Measurements from ENCODE around the gene RAPGEF1.

RAPGEF1 gene

DNA sequence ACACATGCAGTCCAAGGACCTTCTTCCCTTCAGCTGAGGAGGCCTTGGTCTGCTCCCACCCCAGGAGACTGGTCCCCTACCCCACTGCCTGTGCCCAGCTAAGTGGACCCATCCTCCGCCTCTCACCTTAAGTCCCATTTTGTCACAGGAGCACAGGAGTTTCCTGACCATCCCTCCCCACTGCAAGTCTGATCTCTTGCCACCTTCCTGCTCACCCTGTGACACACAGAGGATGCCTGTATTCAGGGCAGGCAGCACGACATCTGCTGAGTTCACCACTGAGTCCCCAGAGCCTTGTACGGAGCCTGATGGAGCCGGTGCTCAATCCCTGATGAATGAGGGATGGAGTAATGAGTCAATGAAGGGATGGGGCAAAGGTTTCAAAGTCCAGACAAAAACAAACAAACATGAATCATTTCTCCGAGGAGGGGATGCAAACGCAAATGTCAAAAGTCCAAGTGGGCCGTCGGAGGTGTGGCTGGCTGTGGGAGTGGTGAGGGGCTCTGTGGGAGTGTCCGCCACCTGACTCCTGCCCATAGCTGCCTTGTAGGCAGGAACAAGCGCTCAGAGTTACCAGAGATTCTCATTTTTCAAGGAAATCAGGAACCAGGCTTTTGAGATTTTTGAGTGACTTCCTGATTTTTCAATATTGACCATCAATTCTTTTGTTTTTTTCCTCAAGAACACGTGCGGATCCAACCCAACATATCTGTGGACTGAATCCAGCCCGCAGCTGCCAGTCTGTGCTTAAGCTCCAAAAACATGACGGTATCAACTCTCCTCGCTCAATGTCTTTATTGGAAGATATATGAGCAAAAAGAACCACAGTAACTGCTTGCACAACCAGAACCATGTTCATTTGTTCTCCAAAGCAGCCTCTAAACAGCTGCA, 4.4 kb downstream of the RAPGEF1 start:
- Histone ChIP-seq H3K9me3 (ENCODE audit: control insufficient read depth, low read depth, low read length) (no peaks in the 10 kb centered on the region), H3K27ac (ENCODE audit: low read length) (no peak overlapping the region), H3K4me3 (ENCODE audit: low read length) (no peak overlapping the region), H3K9ac (ENCODE audit: low read length) (no peak overlapping the region), H3K36me3 (ENCODE audit: control insufficient read depth, low read depth, low read length) (no peaks in the 10 kb centered on the region), H3K4me1 (ENCODE audit: control insufficient read depth, low read depth, low read length) (peaks cover 9% of the 10 kb centered on the region), H3K27me3 (ENCODE audit: control insufficient read depth, insufficient read depth, low read length) (no peaks in the 10 kb centered on the region)

DNA sequence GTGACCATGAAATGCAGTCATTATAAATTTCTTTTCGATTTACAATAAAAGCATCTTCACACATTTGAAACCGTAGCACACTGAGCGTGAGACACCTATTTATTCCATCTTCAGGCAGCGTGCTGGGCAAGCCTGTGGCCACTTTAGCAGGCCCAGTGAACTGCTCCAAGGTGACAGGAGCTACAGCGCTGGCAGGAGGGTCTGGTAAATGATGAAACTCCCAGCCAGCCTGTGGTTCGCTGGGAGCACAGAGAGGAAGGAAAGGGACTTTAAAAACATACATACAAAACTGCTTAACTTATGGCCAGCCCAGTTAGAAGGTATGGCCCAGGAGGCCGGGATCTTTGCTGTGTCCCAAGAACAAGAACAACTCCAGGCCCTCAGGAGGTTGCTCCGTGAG, 5.1 kb downstream of the RAPGEF1 start:
- H3K27ac ChIP-seq (ENCODE audit: low read length) = no peak overlapping the region
- no peaks in the 10 kb centered on the region for H3K36me3 ChIP-seq (ENCODE audit: control insufficient read depth, low read depth, low read length)
- no peak overlapping the region for H3K9ac ChIP-seq (ENCODE audit: low read length)
- no peaks in the 10 kb centered on the region for H3K9me3 ChIP-seq (ENCODE audit: control insufficient read depth, low read depth, low read length)
- no peak overlapping the region for H3K4me3 ChIP-seq (ENCODE audit: low read length)
- H3K27me3 ChIP-seq (ENCODE audit: control insufficient read depth, insufficient read depth, low read length) = no peaks in the 10 kb centered on the region
- peaks cover 9% of the 10 kb centered on the region for H3K4me1 ChIP-seq (ENCODE audit: control insufficient read depth, low read depth, low read length)

DNA sequence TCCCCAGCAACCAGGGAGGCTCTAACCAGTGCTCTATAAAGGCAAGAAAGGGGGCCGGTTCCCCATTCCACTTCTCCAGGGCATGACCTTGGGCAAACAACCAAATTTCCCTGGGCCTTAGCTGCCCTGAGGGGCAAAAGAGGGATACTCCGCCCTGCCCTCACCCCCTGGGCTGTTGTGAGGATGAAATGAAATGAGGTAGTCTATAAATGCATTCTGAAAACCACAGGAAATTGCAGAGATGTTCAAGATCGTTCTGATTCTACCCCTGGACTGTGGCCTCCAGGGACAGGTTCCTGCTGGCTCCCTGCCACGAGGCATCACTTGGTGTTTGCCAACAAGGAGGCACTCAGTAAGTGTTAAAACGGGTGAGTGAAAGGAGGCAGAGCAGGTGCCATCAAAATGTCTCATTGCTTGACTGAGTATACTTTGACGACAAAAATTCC, 5.7 kb downstream of the RAPGEF1 start:
- Histone ChIP-seq H3K4me3 (ENCODE audit: low read length) (no peak overlapping the region), H3K9me3 (ENCODE audit: control insufficient read depth, low read depth, low read length) (no peaks in the 10 kb centered on the region), H3K36me3 (ENCODE audit: control insufficient read depth, low read depth, low read length) (no peaks in the 10 kb centered on the region), H3K4me1 (ENCODE audit: control insufficient read depth, low read depth, low read length) (peaks cover 9% of the 10 kb centered on the region), H3K27ac (ENCODE audit: low read length) (no peak overlapping the region), H3K9ac (ENCODE audit: low read length) (no peak overlapping the region), H3K27me3 (ENCODE audit: control insufficient read depth, insufficient read depth, low read length) (no peaks in the 10 kb centered on the region)

DNA sequence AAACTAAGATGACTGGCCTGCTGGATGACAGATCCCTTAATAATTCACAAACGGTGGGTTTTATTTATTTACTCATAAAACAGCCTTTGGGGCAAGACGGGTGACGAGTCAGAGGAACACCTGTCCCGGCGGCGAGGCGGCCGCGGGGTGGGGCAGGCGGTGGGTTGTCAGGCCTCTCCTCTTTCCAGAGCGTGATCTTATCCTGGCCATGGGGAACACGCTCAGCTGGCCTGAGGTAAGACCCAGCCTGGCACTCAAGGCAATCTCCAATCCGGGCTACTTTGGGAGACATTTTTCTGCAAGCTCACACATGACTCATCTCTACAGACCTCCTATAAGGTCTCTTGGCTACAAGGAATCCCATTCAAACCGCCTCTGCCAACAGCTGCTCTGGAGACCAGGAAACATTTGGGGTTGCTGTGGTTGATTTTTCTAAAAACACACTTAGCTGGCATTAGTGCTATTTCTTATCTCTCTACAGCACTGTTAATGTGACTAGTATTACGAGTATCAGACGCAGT, 6.3 kb downstream of the RAPGEF1 start:
- Histone ChIP-seq H3K27me3 (ENCODE audit: control insufficient read depth, insufficient read depth, low read length) (no peaks in the 10 kb centered on the region), H3K4me3 (ENCODE audit: low read length) (no peak overlapping the region), H3K4me1 (ENCODE audit: control insufficient read depth, low read depth, low read length) (peaks cover 11% of the 10 kb centered on the region), H3K9ac (ENCODE audit: low read length) (no peak overlapping the region), H3K9me3 (ENCODE audit: control insufficient read depth, low read depth, low read length) (no peaks in the 10 kb centered on the region), H3K27ac (ENCODE audit: low read length) (no peak overlapping the region), H3K36me3 (ENCODE audit: control insufficient read depth, low read depth, low read length) (no peaks in the 10 kb centered on the region)

DNA sequence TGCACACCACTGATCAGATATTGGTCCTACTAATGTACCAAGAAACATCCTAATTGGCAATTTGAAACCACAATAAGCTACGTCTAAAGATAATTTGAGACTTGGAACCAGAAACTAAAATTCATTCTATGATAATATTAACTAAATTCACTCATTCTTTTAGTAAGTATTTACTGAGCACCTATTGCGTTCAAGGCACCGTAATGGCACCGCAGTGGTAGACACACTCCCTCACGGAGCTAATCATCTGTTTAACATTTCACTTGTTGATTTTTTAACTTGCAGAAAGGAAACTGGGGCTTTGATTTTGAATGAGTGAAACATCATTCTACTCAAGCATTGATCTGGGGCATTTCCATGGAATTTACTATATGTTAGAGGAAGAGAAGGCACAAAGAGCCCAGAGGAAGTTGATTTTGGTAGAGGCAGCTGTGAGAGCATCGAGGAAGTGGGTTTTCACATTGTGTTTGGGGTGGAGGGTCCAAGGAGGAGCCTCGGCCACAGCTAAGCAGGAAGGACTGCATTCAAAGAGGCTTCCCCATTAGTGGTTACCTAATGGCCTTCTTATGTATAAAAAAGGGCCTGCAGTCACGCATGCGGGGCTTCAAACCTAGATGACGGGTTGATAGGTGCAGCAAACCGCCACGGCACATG, 7.1 kb downstream of the RAPGEF1 start:
- H3K4me3 ChIP-seq (ENCODE audit: low read length) = no peak overlapping the region
- H3K36me3 ChIP-seq (ENCODE audit: control insufficient read depth, low read depth, low read length) = no peaks in the 10 kb centered on the region
- peaks cover 16% of the 10 kb centered on the region for H3K4me1 ChIP-seq (ENCODE audit: control insufficient read depth, low read depth, low read length)
- H3K27ac ChIP-seq (ENCODE audit: low read length) = no peak overlapping the region
- H3K9me3 ChIP-seq (ENCODE audit: control insufficient read depth, low read depth, low read length) = no peaks in the 10 kb centered on the region
- H3K9ac ChIP-seq (ENCODE audit: low read length) = no peak overlapping the region
- H3K27me3 ChIP-seq (ENCODE audit: control insufficient read depth, insufficient read depth, low read length) = no peaks in the 10 kb centered on the region

DNA sequence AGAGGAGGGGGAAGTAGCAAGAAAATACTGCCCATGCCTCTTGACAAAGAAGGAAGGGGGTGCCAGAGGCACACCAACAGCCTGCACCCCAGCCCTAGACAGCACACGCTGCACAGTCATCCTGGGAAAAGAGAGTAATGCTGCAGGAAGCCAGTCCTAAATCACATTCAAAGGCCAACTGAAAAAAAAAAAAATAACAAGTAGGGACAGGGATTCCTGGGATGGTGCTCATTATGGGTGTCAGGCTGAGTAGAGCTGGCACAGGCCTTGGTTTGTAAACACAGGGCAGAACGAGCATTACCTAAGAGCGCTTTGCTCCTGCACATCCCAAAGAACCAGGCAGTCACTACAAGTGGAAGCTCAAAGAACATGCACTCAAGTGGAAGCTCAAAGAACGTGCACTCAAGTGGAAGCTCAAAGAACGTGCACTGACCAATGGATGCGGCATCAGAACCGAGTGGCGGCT, 7.8 kb downstream of the RAPGEF1 start:
- no peaks in the 10 kb centered on the region for H3K36me3 ChIP-seq (ENCODE audit: control insufficient read depth, low read depth, low read length)
- no peaks in the 10 kb centered on the region for H3K9me3 ChIP-seq (ENCODE audit: control insufficient read depth, low read depth, low read length)
- H3K4me1 ChIP-seq (ENCODE audit: control insufficient read depth, low read depth, low read length) = peaks cover 19% of the 10 kb centered on the region
- no peak overlapping the region for H3K27ac ChIP-seq (ENCODE audit: low read length)
- H3K27me3 ChIP-seq (ENCODE audit: control insufficient read depth, insufficient read depth, low read length) = no peaks in the 10 kb centered on the region
- no peak overlapping the region for H3K4me3 ChIP-seq (ENCODE audit: low read length)
- H3K9ac ChIP-seq (ENCODE audit: low read length) = no peak overlapping the region

DNA sequence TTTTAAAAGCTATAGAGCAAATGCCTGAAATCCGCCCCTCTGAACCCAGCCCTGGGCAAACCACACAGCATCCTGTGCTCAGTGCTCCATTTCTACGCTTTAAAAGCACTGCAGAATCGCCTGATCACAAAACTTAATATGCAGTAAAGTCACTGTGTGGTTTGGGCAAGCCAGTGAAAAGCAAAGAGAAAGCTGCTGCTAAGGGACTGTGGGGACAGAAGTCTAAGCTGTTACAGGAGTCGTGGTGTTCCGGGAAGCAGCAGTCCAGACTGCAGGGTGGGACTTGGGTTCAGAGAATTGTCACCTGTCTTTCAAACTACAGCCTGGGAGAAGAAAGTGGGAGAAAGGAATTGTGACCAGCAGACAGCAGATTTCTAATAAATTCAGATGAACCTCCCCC, 8.2 kb downstream of the RAPGEF1 start:
- no peak overlapping the region for H3K9ac ChIP-seq (ENCODE audit: low read length)
- peaks cover 19% of the 10 kb centered on the region for H3K4me1 ChIP-seq (ENCODE audit: control insufficient read depth, low read depth, low read length)
- no peak overlapping the region for H3K27ac ChIP-seq (ENCODE audit: low read length)

DNA sequence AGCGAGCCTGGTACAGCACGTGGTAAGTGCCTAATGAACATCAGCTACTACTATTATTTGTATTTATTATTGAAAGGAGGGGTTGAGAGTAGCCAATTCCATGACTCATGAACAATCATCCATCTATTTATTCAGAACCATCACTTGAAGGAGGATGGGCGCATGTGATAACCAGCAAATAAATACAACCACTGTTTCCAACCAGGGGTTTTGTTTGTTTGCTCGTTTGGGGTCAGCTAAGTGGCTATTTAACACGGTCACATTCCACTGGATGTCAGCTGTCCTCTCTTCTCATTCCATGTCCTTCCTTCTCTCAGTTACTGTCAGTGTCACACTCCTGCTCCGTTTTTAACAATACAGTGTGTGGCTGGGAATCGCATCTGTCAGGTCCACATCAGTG, 8.6 kb downstream of the RAPGEF1 start:
- Histone ChIP-seq H3K36me3 (ENCODE audit: control insufficient read depth, low read depth, low read length) (no peaks in the 10 kb centered on the region), H3K4me3 (ENCODE audit: low read length) (no peak overlapping the region), H3K27ac (ENCODE audit: low read length) (no peak overlapping the region), H3K27me3 (ENCODE audit: control insufficient read depth, insufficient read depth, low read length) (no peaks in the 10 kb centered on the region), H3K4me1 (ENCODE audit: control insufficient read depth, low read depth, low read length) (peaks cover 19% of the 10 kb centered on the region), H3K9ac (ENCODE audit: low read length) (no peak overlapping the region), H3K9me3 (ENCODE audit: control insufficient read depth, low read depth, low read length) (no peaks in the 10 kb centered on the region)

More for the DNA sequence above, 8.2 kb downstream of the RAPGEF1 start:
- H3K9me3 ChIP-seq (ENCODE audit: control insufficient read depth, low read depth, low read length) = no peaks in the 10 kb centered on the region
- no peaks in the 10 kb centered on the region for H3K36me3 ChIP-seq (ENCODE audit: control insufficient read depth, low read depth, low read length)
- H3K4me3 ChIP-seq (ENCODE audit: low read length) = no peak overlapping the region
- no peaks in the 10 kb centered on the region for H3K27me3 ChIP-seq (ENCODE audit: control insufficient read depth, insufficient read depth, low read length)

DNA sequence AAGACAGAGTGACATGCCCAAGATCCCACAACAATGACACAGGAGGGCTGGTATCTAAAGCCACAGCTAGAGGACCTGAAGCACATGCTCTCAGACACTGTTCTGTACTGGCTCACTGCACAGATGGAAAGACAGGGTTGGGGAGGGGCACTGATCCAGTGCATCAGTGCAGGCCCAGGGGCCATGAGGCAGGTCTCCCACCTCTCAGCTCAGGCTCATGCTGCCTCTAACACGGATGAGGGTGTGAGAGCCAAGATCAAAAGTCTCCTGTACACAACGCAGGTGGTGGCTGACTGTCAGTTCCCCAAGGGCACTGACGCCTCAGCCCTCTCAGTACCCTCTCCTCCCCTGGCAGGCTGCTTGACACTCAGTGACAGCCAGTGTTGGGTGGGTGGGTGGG, 10.9 kb downstream of the RAPGEF1 start:
- Histone ChIP-seq H3K36me3 (ENCODE audit: control insufficient read depth, low read depth, low read length) (no peaks in the 10 kb centered on the region), H3K4me1 (ENCODE audit: control insufficient read depth, low read depth, low read length) (peaks cover 19% of the 10 kb centered on the region), H3K27ac (ENCODE audit: low read length) (no peak overlapping the region), H3K4me3 (ENCODE audit: low read length) (no peak overlapping the region), H3K27me3 (ENCODE audit: control insufficient read depth, insufficient read depth, low read length) (no peaks in the 10 kb centered on the region), H3K9ac (ENCODE audit: low read length) (no peak overlapping the region), H3K9me3 (ENCODE audit: control insufficient read depth, low read depth, low read length) (no peaks in the 10 kb centered on the region)

DNA sequence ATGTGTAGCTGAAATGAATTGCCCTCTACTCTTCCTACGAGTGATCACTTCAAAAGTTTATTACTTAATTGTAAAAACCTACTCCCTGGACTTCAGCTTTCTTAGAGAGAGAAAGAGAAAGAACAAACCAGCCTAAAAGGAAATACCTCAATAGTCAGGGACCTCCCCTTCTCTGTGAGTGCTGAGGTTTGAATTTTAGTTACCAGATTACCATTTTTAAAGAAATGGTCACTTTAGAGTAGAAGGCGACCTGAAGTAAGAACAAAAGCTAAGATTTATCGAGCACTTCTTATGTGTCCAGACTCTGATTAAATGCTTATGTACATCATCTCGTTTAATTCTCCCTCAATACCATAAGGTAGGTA, 11.3 kb downstream of the RAPGEF1 start:
- H3K9me3 ChIP-seq (ENCODE audit: control insufficient read depth, low read depth, low read length) = no peaks in the 10 kb centered on the region
- H3K9ac ChIP-seq (ENCODE audit: low read length) = no peak overlapping the region
- H3K4me1 ChIP-seq (ENCODE audit: control insufficient read depth, low read depth, low read length) = peaks cover 19% of the 10 kb centered on the region
- H3K27ac ChIP-seq (ENCODE audit: low read length) = no peak overlapping the region
- no peaks in the 10 kb centered on the region for H3K36me3 ChIP-seq (ENCODE audit: control insufficient read depth, low read depth, low read length)
- no peak overlapping the region for H3K4me3 ChIP-seq (ENCODE audit: low read length)
- no peaks in the 10 kb centered on the region for H3K27me3 ChIP-seq (ENCODE audit: control insufficient read depth, insufficient read depth, low read length)

DNA sequence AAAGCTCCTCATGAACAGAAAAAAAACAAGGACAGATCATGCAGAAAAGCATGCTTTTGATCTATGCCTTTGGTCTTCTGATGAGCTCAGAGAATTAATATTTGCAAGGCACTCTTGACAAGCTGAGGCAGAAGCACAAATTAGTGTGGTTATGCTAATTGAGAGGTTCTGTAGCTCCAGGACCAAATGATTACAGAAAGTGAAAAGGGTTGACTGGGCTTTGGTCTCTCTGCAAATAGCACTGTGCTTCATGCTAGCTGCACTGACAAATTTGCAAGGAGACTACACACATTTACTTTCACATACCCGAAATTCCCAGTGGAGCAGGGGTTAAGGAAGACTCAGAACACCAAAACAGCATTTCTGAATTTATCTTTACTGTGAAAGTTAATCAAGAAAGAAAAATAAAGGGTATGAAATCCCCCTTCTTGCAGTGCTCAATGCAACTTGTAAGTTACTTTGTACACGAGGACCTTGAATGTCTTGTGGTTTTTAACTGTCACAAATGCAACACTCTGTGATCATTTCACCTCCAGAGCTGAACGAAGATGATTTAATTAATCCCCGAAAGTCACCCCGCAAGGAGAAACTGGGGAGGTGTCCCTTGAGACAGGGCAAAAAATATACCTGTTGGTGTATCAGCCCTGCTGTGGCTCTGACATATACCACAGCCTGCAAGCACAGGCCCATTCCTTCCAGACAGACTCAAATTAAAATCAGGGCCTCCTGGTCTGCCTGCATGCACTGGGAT, 11.9 kb downstream of the RAPGEF1 start:
- H3K9ac ChIP-seq (ENCODE audit: low read length) = no peak overlapping the region
- peaks cover 19% of the 10 kb centered on the region for H3K4me1 ChIP-seq (ENCODE audit: control insufficient read depth, low read depth, low read length)
- no peak overlapping the region for H3K27ac ChIP-seq (ENCODE audit: low read length)
- H3K4me3 ChIP-seq (ENCODE audit: low read length) = no peak overlapping the region
- H3K36me3 ChIP-seq (ENCODE audit: control insufficient read depth, low read depth, low read length) = no peaks in the 10 kb centered on the region
- H3K9me3 ChIP-seq (ENCODE audit: control insufficient read depth, low read depth, low read length) = no peaks in the 10 kb centered on the region
- no peaks in the 10 kb centered on the region for H3K27me3 ChIP-seq (ENCODE audit: control insufficient read depth, insufficient read depth, low read length)
